Motor neuron (in vitro differentiated cells): ENCODE data around the gene UBE2D3. TPM values are rescaled to one million over a fixed set of nuclear protein-coding genes. Genes with fewer than 3 reads are reported as not detected.
A peak's percentile ranks its signal among the peaks of the same experiment; 100 is the strongest.

Experiments used
- ATAC-seq, 8 experiments: fragments of 200-7000 bp; cut with Tn5 transposase; replicated peaks in 6 of 8; 2 replicates each; pipeline ENCODE4 v1.8.0; 2021; ENCODE audit warnings: mild to moderate bottlenecking in 8 of 8, moderate library complexity in 8 of 8
- H3K27ac ChIP-seq, 2 donors: fragments of 250-450 bp; sonication (Bioruptor Pico); 2 replicates each; pipeline ENCODE4 v1.9.0; 2021; ENCODE audit warnings: antibody characterized with exemption in 2 of 2, mild to moderate bottlenecking in 2 of 2, moderate library complexity in 1 of 2
- H3K4me1 ChIP-seq, 2 donors: fragments of 250-450 bp; sonication (Bioruptor Pico); replicated peaks in 1 of 2; 2 replicates each; pipeline ENCODE4 v1.6.1; 2021; ENCODE audit warnings: antibody characterized with exemption in 2 of 2, mild to moderate bottlenecking in 2 of 2, moderate library complexity in 1 of 2
- H3K4me3 ChIP-seq, 5 donors: fragments of 250-450 bp; sonication (Bioruptor Pico); 2 replicates each; pipeline ENCODE4 v1.9.0; 2021; ENCODE audit warnings: antibody characterized with exemption in 5 of 5, mild to moderate bottlenecking in 5 of 5, moderate library complexity in 4 of 5
- WGBS, 10 experiments: fragments of 450-650 bp; shearing (Covaris generic); methylation state at CpG; one replicate each; pipeline ENCODE4 v1.0.0; 2022; 5-methylcytosine and 5-hydroxymethylcytosine counted together
- in situ Hi-C, 9 experiments: fragments of 400-800 bp; cut with MboI; loops; one replicate each; pipeline ENCODE4 v1.15.0; 2021; ENCODE audit warnings: low sequenced_read_pairs in 9 of 9, low pct_unique_long_range_greater_than_20kb in 2 of 9; ENCODE audit not compliant: unreplicated experiment in 9 of 9
- total RNA-seq, 8 experiments: library from RNA; unstranded; fragments of 300-600 nt; gene quantifications; 2 replicates each; pipeline versions ENCODE4 v1.2.3 to v1.2.4, GENCODE V29; 2022

Gene UBE2D3
- total RNA-seq, 8 experiments from 2014 or later = 158 to 287 (median 226) TPM

- ATAC-seq = no peak
- WGBS, 10 experiments = 50 to 100% (median 100%) methylated on average over 1 to 2 of the region's 2 CpGs; no CpG with 5 or more reads in 1 of the 10 experiments
- Histone ChIP-seq H3K4me3 (no peak overlapping the region), H3K4me1 (no peaks in the 10 kb centered on the region), H3K27ac (no peak overlapping the region)
- in situ Hi-C loops = no loop called here
These were observed 19.3 kb downstream of the UBE2D3 start for GRCh38 chr4:102808009-102808408.

- Histone ChIP-seq H3K27ac (no peak overlapping the region), H3K4me1 (no peaks in the 10 kb centered on the region), H3K4me3 (no peak overlapping the region)
- ATAC-seq = no peak
- 0 to 100% (median 72%) methylated on average over 1 of the region's 1 CpG; no CpG with 5 or more reads in 4 of the 10 experiments for WGBS, 10 experiments
- in situ Hi-C loops = no loop called here
These were observed 20.0 kb downstream of the UBE2D3 start for GRCh38 chr4:102807345-102807744.

- Histone ChIP-seq H3K27ac (no peak overlapping the region), H3K4me3 (no peak overlapping the region), H3K4me1 (peaks cover 0 to 5% of the 10 kb centered on the region in 2 donors)
- in situ Hi-C loops = no loop called here
- WGBS, 10 experiments = 83 to 100% (median 92%) methylated on average over 1 to 2 of the region's 2 CpGs
- ATAC-seq = no peak
These were observed 27.5 kb downstream of the UBE2D3 start for GRCh38 chr4:102799816-102800215.

- in situ Hi-C loops = no loop called here
- peaks cover 0 to 5% of the 10 kb centered on the region in 2 donors for H3K4me1 ChIP-seq
- 83 to 100% (median 94%) methylated on average over 1 to 2 of the region's 2 CpGs; no CpG with 5 or more reads in 2 of the 10 experiments for WGBS, 10 experiments
- ATAC-seq = no peak
- H3K27ac ChIP-seq = no peak overlapping the region
- no peak overlapping the region for H3K4me3 ChIP-seq
These were observed 32.4 kb downstream of the UBE2D3 start for GRCh38 chr4:102794999-102795398.

GRCh38 chr4:102792361-102792936, 34.9 kb downstream of the UBE2D3 start:
- Histone ChIP-seq H3K27ac (no peak overlapping the region), H3K4me1 (peaks cover 0 to 5% of the 10 kb centered on the region in 2 donors), H3K4me3 (no peak overlapping the region)
- in situ Hi-C loops = no loop called here
- ATAC-seq = no peak
- WGBS, 10 experiments = 57 to 100% (median 83%) methylated on average over 1 to 2 of the region's 2 CpGs; no CpG with 5 or more reads in 3 of the 10 experiments

GRCh38 chr4:102791318-102791835, 36.0 kb downstream of the UBE2D3 start:
- H3K4me1 ChIP-seq = peaks cover 0 to 3% of the 10 kb centered on the region in 2 donors
- ATAC-seq = no peak
- in situ Hi-C loops = no loop called here
- H3K4me3 ChIP-seq = no peak overlapping the region
- 57 to 100% (median 83%) methylated on average over 1 to 6 of the region's 7 CpGs; no CpG with 5 or more reads in 1 of the 10 experiments for WGBS, 10 experiments
- no peak overlapping the region for H3K27ac ChIP-seq

GRCh38 chr4:102789317-102789717, 38.0 kb downstream of the UBE2D3 start:
- Histone ChIP-seq H3K4me3 (no peak overlapping the region), H3K4me1 (no peaks in the 10 kb centered on the region), H3K27ac (no peak overlapping the region)
- in situ Hi-C loops = no loop called here
- peak in 1 of 8 experiments; percentile 9 for ATAC-seq
- WGBS, 10 experiments = 32 to 100% (median 96%) methylated on average over 1 to 3 of the region's 3 CpGs; no CpG with 5 or more reads in 1 of the 10 experiments

DNA sequence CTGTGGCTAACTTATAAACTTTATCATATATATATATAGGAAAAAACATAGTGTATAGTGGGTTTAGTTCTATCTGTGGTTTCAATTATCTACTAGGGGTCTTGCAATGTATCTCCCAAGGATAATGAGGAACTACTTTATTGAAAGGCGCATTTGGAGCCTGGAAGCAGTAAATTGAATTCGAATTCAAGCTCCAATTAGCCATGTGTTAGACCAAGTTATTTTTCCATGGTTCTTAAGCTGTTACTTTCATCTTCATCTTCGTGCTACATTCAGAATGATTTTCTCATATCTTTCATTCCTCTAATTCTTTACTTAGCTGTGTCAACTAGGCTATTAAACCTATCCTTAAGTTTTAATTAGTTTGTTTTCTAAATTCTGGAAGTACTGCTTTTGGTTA, 39.4 kb downstream of the UBE2D3 start:
- ATAC-seq = no peak
- Histone ChIP-seq H3K27ac (no peak overlapping the region), H3K4me1 (no peaks in the 10 kb centered on the region), H3K4me3 (no peak overlapping the region)
- 73 to 100% (median 98%) methylated on average over 1 to 3 of the region's 3 CpGs for WGBS, 10 experiments
- in situ Hi-C loops = no loop called here

DNA sequence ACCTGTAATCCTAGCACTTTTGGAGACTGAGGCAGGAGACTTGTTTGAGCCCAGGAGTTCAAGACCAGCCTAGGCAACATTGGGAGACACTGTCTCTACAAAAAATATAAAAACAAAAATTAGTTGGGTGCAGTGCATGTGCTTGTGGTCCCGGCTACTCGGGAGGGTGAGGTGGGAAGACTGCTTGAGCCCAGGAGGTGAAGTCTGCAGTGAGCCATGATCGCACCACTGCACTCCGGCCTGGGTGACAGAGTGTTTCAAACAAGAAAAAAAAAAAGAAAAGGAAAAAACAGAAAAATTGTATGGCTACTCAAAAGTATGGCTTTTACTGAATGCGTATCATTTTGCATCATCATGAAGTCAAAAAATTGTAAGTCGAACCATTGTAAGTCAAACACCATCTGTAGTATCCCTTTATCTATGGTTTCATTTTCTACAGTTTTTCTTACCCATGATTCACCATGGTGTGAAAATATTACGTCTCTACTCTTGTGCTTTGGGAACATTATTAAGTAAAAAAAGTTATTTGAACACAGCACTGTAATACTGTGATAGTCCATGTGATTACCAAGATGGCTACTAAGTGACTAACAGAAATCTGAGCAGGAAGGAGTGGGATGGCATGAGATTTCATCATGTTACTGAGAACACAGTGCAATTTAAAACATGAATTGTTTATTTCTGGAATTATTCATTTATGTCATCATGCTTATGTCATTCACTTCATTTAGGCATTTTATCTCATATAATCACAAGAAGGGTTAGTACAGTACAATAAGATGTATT, 40.1 kb downstream of the UBE2D3 start:
- ATAC-seq = peak in 6 of 8 experiments; percentile 34 to 95 (median 72)
- in situ Hi-C loops = no loop called here
- no peaks in the 10 kb centered on the region for H3K4me1 ChIP-seq
- no peak overlapping the region for H3K4me3 ChIP-seq
- H3K27ac ChIP-seq = no peak overlapping the region
- 86 to 100% (median 97%) methylated on average over 3 to 7 of the region's 7 CpGs for WGBS, 10 experiments

DNA sequence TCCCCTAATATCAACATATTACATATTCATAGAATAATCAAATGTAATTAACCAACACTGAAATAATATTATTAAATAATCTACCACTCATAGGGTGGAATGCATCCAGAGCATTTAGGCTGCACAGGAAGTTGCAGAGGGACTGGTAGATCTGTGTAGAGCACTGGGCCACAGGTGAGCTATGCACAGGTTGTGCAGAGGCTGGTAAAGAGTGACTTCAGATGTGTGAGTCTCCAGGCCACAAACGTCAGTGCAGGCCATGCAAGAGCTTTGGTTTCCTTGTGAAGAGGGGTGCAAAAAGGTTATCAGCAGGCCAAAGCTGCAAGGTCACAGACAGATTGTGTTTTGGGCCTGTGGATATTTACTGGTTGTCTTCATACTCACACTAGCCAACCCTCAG, 41.1 kb downstream of the UBE2D3 start:
- no peak for ATAC-seq
- no peak overlapping the region for H3K4me3 ChIP-seq
- 60 to 80% (median 61%) methylated on average over 1 of the region's 1 CpG; no CpG with 5 or more reads in 6 of the 10 experiments for WGBS, 10 experiments
- no peaks in the 10 kb centered on the region for H3K4me1 ChIP-seq
- in situ Hi-C loops = no loop called here
- H3K27ac ChIP-seq = no peak overlapping the region

GRCh38 chr4:102783006-102783405, 44.3 kb downstream of the UBE2D3 start:
- in situ Hi-C loops = no loop called here
- WGBS, 10 experiments = 15 to 100% (median 95%) methylated on average over 1 to 2 of the region's 2 CpGs; no CpG with 5 or more reads in 2 of the 10 experiments
- peak in 1 of 8 experiments; percentile 23 for ATAC-seq
- no peak overlapping the region for H3K27ac ChIP-seq
- H3K4me1 ChIP-seq = no peaks in the 10 kb centered on the region
- no peak overlapping the region for H3K4me3 ChIP-seq

- Histone ChIP-seq H3K4me3 (no peak overlapping the region), H3K27ac (no peak overlapping the region), H3K4me1 (no peaks in the 10 kb centered on the region)
- ATAC-seq = peak in 1 of 8 experiments; percentile 62
- in situ Hi-C loops = no loop called here
- 60 to 100% (median 83%) methylated on average over 1 of the region's 1 CpG; no CpG with 5 or more reads in 4 of the 10 experiments for WGBS, 10 experiments
These were observed 45.8 kb downstream of the UBE2D3 start for GRCh38 chr4:102781570-102781969.

DNA sequence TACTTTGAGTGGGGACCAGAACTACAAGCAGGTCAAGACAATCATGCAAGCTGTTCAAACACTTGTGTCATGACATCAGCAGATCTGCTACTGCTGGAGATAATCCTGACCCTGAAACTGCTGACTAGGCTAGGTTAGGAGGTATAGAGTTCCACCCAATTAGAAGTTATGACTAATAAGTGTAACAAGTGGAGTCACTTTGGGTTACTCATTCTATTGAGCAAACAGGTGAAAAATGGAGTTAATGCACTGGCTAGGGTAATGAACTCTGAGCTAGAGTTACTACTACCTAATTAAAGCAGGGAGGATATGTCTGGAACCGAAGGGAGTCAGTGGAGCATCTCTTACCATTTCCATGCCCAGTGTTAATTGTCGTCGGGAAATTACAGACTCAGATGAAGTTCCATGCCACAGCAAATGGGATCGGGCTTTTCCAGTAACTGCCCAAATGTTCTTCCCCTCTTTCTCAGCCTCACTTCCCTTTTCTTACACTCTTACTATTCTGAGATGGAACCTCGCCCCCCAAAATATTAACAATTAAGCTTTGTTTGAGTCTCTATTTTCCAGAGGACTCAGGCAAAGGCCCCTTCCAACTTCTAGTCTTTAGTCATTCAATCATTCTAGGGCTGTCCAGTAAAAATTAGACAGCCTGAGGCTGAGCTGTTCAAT, 46.7 kb downstream of the UBE2D3 start:
- peak in 3 of 8 experiments; percentile 35 to 56 (median 54) for ATAC-seq
- Histone ChIP-seq H3K4me1 (no peaks in the 10 kb centered on the region), H3K4me3 (no peak overlapping the region), H3K27ac (no peak overlapping the region)
- WGBS, 10 experiments = 86 to 100% (median 95%) methylated on average over 1 to 5 of the region's 5 CpGs; no CpG with 5 or more reads in 3 of the 10 experiments
- in situ Hi-C loops = no loop called here
